HG02623 (cell line): Measurements from ENCODE around the gene GMDS.

Source experiments
- ATAC-seq: cut with Tn5 transposase; IDR thresholded peaks from one replicate; pipeline ENCODE4 v1.9.1; 2021; ENCODE audit warnings: moderate library complexity; ENCODE audit not compliant: unreplicated experiment

The GMDS gene

DNA sequence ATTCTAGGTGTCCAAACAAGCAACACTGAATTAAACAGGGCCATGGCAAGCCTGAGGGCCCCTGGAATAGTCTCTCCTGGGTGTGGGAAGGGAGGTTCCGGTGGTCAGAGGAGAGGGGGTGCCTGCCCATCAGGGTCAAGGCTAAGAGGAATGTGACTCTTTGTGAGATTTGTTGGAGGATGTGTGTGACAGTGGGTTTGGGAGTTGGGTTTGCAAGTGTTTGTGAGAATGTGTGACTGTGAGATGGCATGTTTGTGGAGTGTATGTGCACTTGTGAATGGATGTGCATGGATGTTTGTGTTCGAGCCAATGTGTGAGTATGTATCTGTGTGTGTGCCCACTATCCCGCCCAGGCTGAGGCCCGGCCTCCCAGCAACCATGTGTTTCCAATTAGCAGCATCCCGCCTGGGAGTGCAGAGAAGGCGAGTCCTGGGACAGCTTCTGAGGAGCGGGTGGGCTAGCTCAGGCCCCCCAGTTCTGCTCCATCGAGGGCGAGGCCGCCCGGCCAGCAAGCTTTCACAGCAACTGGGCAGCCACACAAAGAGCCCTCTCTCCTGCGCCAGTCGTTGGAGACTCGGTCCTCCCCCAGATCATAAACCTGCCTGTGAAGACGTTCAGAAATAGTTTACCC, 623.1 kb downstream of the GMDS start:
- ATAC-seq = no peak

DNA sequence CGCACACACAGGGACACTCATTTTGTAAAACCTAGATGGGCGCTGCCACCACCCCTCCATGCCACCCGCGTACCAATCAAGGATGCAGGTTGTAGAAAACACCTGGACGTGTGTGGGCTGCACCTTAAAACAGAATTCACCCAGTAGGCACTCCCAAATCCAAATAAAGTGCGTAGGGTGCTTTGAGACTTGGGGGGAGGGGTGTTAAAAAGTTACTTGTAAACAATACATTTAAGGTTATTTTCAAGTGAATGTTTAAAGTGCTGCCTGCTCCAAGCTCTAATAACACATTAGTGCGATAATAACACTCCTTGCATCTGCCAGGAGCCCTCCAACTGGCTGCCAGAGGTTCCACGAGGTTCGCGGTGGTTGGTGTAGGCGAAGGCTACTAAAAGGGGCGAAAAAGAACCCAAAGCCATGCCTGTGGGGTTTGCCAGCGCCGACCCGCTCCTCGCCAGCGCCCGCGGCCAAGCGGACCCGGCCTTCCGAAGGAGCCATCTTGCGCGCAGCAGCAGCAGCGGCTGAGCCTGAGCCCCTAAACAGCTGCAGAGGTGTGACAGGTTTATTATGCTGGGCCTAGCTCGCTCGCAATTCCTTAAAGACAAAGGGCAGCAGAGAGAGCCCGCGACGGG, 624.2 kb downstream of the GMDS start:
- no peak for ATAC-seq

DNA sequence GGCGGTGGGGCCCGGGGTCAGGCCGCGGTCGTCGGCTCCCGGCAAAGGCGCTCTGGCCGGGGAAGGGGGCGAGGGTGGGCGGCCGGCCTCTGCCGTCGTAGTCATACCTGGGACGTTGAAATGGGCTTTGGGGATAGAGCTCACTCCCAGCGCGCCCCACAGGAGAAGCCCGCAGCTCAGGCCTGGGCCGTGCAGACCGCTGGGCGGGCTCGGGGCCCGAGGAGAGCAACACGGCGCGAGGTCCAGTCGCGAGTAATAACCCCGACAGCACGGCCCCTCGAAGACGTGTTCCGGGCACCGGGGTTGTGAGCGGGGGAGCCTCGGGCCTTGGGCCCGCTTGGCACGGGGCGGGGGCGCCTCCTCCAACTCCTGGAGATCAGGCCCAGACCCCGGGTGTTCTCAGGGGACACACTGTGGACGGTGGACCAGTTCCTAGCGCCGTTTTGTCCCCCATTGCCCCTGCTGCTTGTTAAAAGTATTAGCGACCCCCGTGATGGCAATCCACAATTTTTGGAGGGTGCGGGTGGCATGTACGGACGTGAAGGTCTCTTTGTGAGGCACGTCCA, 624.8 kb downstream of the GMDS start:
- ATAC-seq = no peak

DNA sequence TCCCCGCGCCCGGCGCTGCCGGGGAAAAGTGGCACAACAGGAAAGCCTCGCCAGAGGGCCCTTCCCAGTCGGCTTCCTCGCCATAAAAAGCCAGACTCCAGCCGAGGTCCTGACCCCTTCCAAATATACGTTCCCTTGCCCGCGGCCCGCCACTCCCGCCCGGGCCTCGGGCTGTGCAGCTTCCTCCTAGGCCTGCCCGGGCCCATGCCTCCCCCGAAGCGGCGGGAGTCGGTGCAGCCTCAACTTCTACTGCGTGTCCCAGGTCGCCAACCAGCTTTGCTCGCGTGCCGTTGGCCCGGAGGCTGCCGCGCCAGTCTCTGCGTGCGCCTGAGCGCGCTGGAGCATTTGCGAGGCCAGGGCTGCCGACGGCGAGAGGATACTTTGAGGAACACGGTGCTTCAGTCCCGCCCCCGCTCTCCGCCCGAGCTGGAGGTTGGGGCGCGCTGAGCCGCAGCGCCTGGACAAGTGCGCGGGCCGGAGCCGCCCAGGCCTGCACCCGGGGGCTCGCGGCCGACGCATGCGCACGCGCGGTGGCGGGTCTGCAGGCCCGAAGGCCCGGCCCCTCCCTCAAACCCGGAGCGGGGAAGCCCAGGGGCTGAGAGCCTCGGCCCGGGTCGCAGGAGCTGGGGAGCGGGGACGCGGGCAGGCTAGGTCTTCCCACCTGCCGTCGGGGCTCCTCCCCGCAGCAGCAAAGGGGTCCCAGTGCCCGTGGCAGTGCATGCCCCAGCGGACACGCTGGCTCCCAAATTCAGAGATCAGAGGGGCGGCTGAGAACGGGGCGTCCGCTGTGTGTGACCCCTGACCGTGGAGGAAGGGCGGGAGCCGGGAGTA, 625.5 kb downstream of the GMDS start:
- no peak for ATAC-seq

DNA sequence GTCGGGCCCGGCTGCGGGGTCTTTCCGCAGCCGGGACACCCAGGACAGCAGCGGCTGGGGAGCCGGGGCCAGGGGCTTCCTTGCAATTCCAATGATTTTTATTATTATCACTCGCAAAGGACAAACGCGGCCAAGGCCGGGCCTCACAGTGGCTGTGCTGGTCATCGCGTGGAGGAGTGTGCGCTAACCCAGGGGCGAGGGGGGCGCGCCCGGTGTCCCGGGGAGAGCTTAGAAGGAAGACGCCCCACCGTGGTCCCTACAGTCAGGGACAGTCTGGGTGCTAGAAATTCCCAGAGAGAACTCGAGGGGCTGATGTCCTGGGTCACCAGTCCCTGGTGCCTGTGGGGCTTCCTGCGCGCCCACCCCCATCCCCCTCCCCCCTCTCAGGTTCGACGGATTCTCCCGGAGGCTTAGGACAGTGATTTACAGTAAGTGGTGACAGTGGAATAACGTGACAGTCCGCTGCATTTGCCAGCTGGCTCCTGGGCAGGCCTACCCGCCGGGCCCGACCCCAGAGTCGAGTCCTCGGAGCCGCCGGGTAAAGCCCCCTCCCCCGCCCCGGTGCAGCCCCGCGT, 626.2 kb downstream of the GMDS start:
- ATAC-seq = no peak

DNA sequence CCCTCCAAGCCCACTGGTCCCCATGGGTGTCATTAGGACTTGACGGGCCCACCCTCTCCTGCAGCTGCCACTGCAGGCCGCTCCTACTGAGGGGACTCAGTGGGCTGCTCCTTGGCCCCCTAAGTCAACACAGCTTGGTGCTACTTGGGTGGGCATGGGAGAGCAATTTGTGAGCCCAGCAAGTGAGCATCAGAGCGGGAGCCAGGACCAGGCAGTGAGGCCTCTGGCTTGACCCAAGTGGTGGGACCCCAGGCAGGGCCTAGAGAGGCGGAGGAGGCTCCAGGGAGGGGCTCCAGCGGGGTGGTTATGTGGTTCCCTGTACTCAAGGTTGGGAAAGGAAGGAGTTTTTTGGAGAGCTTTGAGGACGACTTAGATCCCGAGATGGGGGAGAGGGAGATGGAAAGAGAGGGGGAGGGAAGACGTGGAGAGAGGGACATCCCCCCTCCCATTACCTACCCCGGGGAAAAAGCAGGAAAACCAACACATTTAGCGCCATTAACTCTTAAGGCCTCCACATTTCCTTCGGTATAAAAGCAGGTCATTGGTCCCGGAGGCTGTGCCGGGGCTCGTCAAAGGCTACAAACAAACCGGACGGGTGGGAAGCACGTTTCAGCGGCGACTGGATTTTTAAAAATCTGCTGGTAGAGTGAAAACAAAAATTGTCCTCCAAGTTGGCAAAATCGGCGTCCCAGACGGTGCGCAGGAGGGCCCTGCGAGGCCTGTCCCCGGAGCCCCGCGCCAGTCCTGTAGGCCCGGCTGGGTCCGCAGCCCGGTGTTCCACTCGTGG, 626.9 kb downstream of the GMDS start:
- ATAC-seq = no peak

DNA sequence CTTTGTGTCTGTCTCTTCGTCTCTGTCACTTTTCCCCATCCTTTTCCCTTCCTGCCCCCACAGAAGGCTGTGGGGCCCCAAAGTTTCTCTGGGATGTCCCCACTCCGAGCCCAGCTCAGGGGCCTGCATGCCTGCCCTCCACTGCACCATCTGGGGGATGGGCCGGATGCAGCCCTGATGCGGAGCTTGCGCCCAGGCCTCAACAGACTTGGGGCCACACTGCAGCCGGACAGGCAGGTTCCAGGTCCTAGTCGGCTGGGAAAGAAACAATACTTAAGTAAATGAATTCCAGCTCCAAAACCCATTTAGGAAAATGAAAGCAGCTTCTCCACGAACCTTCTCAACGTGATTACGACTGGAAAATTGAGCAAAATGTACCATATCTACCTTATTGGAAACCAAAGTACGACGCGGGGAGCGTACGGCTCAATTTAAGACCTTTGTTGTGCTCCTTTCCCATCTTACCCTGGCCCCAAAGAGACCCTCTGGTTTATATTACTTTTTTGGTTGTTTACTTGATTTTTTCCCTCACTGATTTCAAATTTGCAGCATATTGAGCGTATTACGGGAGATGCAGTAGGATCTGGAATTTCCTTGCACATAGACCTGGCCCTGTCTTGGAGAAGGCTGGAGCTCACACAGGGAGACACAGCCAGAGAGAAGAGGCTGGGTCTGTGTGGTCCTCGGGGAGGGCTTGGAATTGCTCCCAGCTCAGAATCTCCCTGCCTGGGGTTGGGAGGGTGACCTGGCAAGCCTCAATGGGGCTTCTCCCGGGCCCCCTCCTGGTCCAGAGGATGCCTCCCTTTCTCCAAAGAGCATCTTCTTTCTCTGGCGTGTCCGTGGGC, 627.7 kb downstream of the GMDS start:
- no peak for ATAC-seq

DNA sequence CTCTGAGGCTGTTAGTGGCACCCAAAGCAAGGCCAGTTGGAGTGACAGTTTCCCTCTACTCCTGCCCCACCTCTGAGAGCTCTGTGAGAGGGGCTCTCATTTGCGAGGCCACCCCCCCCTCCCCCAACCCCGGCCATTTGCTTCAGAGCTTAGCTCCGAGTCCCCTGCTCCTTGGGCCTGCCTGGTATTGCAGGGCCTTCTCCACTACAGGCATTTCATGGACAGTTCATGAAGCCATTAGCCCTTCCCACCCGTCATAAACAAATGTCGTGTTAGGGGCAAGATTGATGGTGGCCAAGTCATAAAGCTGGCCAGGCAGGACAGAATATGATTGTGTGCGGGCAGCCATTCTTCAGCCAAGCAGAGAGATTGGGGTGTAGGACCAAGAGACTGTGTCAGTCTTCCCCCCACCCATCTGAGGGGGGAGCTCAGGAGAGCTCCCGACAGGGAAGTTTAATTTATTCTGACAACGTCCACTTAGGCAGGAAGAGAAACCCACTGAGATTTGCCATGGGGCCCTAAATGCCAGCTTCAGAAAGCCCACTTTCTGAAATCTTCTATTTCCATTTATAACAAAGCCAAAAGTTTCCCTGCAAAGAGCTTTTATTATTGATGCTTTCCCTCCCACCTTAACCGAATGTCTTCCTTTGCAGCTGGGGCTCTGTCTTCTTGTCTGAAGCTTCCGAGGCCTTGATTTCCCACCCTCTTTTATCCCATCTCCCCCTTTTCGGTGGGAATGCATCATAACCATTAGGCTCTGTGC, 628.5 kb downstream of the GMDS start:
- ATAC-seq = no peak

DNA sequence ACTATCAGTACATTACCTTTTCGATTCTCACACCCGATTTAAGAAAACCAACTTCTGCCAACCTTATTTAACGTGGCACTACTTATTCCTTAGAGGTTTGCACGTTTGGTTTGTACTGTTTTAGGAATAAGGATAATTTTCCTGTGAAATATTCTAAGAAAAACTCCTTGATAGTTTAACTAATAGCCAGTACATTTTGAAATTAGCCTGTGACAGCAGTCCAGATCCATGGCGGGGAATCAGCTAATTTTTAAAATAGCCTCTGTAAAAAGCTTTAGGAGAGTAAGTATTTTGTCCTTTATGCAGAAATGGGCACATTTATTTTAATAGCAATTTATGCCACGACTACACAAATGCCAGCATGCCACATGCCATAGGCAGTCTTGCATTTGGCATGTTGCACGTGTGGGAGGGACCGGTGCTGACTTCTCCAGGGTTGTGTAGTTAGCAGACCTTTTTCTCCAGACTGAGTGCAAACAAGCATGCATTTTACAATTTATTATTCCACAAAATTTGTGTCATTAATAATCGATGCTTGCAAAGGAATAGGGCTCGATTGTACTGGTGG, 629.5 kb downstream of the GMDS start:
- no peak for ATAC-seq

DNA sequence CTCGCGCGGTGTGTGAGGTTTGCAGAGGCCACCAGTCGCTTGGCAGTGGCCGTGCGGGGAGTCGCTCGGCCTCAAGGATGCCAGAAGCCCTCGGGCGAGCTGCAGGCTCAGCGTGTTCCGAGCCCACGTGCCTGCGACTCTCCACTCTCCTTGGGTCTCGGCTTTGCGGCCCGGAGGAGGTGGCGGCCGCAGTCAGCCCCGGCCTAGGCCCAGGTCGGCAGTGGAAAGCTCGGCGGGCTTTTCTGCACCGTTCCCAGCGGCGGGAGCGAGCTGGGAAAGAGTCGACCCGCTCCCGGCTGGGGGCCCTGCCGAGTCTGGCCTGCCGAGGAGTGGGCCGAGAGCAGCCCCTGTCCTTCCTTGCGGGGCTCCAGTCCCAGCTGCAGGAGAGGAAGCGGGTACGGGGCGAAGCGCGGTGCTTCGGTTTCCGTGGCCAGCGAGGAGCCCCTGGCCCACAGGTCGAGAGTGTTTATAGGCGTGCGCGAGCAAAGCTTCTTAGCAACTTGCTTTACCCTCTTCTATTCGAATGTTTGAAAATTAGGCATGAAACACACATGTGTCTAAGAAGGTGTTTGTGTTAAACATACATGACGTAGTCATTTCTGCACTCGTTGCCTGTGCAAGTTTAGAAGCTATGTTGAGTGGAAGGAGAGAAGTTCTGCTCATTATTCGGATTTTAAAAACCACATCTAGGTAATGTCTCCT, 630.1 kb downstream of the GMDS start:
- ATAC-seq = no peak

DNA sequence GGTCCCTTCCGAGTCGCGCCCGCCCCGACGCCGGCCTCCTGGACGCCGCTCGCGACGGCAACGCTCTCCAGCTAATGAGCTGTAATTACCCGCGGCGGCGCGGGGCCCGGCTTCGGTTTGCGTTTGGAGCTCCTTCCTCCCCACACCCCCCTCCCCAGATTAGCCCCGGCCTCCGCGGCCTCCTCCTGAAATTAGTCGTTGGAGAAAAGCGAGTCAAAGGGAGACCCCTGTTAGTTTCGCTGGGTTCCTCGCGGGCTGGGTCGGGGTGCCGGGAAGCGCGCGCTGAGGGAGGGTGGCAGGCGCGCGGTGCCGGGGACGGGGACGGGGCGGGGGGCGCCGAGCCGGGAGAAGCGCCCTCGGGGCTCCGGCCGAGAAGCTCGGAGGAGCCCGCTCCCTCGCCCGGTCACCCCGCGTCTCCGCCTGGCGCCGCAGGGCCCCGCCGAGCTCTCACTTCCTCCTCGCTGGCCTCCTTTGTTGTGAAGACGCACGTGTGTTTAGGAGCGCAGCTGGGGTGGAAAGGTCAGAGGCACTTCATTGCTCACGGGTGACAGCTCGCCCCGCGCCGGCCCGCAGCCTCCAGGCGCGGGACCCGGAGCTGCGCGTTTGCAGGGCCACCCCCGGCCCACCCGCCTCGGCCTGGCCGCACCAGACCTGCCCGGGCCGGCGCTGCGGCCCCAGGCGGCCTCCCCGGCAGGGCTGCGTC, 630.8 kb downstream of the GMDS start:
- no peak for ATAC-seq

DNA sequence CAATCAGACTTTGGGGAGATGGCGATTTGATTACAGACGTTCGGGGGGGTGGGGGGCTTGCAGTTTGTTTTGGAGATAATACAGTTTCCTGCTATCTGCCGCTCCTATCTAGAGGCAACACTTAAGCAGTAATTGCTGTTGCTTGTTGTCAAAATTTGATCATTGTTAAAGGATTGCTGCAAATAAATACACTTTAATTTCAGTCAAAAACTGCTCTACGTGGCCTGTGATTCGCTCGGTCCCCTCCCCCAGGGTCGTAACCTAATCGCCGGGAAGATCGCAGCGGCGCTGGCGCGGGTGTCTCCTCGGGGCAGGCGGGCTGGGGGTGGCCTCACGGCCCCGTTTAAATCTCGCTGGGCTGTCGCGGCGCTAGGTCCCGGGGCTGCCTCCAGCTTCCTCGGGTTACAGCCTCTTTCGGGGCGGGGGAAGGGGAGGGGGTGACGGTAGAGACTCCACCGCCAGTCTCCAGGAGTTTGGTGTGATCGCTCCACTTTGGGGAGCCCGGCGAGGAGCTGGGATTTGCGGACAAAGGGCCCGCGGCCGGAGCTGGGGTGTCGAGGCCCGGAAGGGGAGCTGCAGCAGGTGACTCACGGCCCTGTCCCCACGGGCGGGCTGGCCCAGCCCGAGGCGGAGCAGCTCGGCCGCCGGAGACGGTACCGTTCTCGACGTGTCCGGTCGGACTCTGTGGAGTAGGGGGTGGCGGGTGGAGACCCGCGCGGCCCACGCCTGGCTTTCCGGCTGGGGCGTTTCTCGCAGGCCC, 631.5 kb downstream of the GMDS start:
- no peak for ATAC-seq

DNA sequence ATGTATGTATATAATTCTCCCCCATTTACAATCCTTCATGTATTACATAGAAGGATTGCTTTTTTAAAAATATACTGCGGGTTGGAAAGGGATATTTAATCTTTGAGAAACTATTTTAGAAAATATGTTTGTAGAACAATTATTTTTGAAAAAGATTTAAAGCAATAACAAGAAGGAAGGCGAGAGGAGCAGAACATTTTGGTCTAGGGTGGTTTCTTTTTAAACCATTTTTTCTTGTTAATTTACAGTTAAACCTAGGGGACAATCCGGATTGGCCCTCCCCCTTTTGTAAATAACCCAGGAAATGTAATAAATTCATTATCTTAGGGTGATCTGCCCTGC, 632.1 kb downstream of the GMDS start:
- no peak for ATAC-seq

DNA sequence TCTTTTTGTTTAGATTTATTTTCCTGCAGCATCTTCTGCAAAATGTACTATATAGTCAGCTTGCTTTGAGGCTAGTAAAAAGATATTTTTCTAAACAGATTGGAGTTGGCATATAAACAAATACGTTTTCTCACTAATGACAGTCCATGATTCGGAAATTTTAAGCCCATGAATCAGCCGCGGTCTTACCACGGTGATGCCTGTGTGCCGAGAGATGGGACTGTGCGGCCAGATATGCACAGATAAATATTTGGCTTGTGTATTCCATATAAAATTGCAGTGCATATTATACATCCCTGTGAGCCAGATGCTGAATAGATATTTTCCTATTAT, 632.5 kb downstream of the GMDS start:
- ATAC-seq = no peak

DNA sequence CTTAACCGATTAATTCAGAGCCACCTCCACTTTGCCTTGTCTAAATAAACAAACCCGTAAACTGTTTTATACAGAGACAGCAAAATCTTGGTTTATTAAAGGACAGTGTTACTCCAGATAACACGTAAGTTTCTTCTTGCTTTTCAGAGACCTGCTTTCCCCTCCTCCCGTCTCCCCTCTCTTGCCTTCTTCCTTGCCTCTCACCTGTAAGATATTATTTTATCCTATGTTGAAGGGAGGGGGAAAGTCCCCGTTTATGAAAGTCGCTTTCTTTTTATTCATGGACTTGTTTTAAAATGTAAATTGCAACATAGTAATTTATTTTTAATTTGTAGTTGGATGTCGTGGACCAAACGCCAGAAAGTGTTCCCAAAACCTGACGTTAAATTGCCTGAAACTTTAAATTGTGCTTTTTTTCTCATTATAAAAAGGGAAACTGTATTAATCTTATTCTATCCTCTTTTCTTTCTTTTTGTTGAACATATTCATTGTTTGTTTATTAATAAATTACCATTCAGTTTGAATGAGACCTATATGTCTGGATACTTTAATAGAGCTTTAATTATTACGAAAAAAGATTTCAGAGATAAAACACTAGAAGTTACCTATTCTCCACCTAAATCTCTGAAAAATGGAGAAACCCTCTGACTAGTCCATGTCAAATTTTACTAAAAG, 633.0 kb downstream of the GMDS start:
- ATAC-seq = no peak

DNA sequence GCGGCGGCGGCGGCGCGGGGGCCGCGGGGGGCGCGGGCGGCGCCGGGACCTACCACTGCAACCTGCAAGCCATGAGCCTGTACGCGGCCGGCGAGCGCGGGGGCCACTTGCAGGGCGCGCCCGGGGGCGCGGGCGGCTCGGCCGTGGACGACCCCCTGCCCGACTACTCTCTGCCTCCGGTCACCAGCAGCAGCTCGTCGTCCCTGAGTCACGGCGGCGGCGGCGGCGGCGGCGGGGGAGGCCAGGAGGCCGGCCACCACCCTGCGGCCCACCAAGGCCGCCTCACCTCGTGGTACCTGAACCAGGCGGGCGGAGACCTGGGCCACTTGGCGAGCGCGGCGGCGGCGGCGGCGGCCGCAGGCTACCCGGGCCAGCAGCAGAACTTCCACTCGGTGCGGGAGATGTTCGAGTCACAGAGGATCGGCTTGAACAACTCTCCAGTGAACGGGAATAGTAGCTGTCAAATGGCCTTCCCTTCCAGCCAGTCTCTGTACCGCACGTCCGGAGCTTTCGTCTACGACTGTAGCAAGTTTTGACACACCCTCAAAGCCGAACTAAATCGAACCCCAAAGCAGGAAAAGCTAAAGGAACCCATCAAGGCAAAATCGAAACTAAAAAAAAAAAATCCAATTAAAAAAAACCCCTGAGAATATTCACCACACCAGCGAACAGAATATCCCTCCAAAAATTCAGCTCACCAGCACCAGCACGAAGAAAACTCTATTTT, 633.7 kb downstream of the GMDS start:
- ATAC-seq = no peak
